HCT116 (cell line): ENCODE data around the gene UCK1. TPM values are rescaled to one million over a fixed set of nuclear protein-coding genes. Genes with fewer than 3 reads are reported as not detected.

Experiments
- ATAC-seq: fragments of 200-7000 bp; cut with Tn5 transposase; 2 replicates; pipeline ENCODE4 v1.9.1; 2020; ENCODE audit warnings: mild to moderate bottlenecking, moderate library complexity
- BruUV-seq: library from RNA; stranded (reverse); fragments of 400-500 nt; replicated peaks from 2 replicates; lab custom pipeline; 2021; lab: Mats Ljungman, UMichigan
- CTCF ChIA-PET: fragments of 300-600 bp; sonication (Branson Sonifier 250); formaldehyde crosslinking; loops from one replicate; lab custom pipeline; 2021; ENCODE audit warnings: antibody characterized with exemption; lab: Charles Lee
- POLR2A ChIA-PET: fragments of 300-600, 350-600 bp; sonication (Branson Sonifier 250); formaldehyde crosslinking; loops from one replicate; lab custom pipeline; 2021; ENCODE audit warnings: antibody characterized with exemption; lab: Charles Lee
- RAD21 ChIA-PET, 2 experiments: fragments of 300-600 bp; sonication (Branson Sonifier 250); formaldehyde crosslinking; loops; one replicate each; lab custom pipeline; 2023; ENCODE audit warnings: low total read pairs in 2 of 2; ENCODE audit not compliant: uncharacterized antibody in 2 of 2, unreplicated experiment in 2 of 2, low non-redundant PET in 1 of 2; lab: Charles Lee
- DNase-seq: peaks from one replicate; pipeline ENCODE4 v3.0.0-alpha.2; 2010; ENCODE audit warnings: low read depth, low spot score
- H2AFZ ChIP-seq: fragments of 200-600 bp; shearing (Covaris generic), sonication (generic); 2 replicates; pipeline ENCODE4 v1.6.1; 2017; ENCODE audit warnings: low read depth, mixed run types, mixed read lengths, antibody characterized with exemption, low read length; ENCODE audit not compliant: poor library complexity, severe bottlenecking
- H3K27ac ChIP-seq: 2 replicates; pipeline ENCODE4 v1.5.1; 2012; ENCODE audit warnings: low read depth, low read length
- H3K27me3 ChIP-seq: fragments of 200-600 bp; sonication (generic); 2 replicates; pipeline ENCODE4 v1.6.1; 2016; ENCODE audit warnings: mixed run types, low read length, mixed read lengths; ENCODE audit not compliant: insufficient read depth
- H3K36me3 ChIP-seq, 2 experiments: fragments of 200-500 bp in 1 of 2; fragments of 200-600 bp in 1 of 2; sonication (Bioruptor generic) in 1 of 2; sonication (generic) in 1 of 2; 2 replicates each; pipeline versions ENCODE4 v1.5.1 to v1.6.1; 2014 to 2016; ENCODE audit warnings: low read length in 2 of 2, inconsistent platforms in 1 of 2, mixed read lengths in 1 of 2, mixed run types in 1 of 2; ENCODE audit not compliant: insufficient read depth in 2 of 2, control insufficient read depth in 1 of 2
- H3K4me1 ChIP-seq, 2 experiments: fragments of 200-600 bp in 1 of 2; sonication (generic) in 1 of 2; 2 replicates each; pipeline versions ENCODE4 v1.5.1 to v1.6.1; 2012 to 2017; ENCODE audit warnings: low read length in 2 of 2, inconsistent platforms in 1 of 2, mild to moderate bottlenecking in 1 of 2, mixed read lengths in 1 of 2, mixed run types in 1 of 2, moderate library complexity in 1 of 2; ENCODE audit not compliant: insufficient read depth in 2 of 2, control insufficient read depth in 1 of 2
- H3K4me2 ChIP-seq: fragments of 200-600 bp; sonication (generic); 2 replicates; pipeline ENCODE4 v1.6.1; 2017; ENCODE audit warnings: mixed run types, low read length, mixed read lengths
- H3K4me3 ChIP-seq, 2 experiments: fragments of 200-600 bp in 1 of 2; sonication (generic) in 1 of 2; replicated peaks in 1 of 2; 2 replicates each; pipeline ENCODE4 v1.5.1; 2011 to 2016; ENCODE audit warnings: low read length in 2 of 2, control low read depth in 1 of 2, low read depth in 1 of 2, mild to moderate bottlenecking in 1 of 2, mixed read lengths in 1 of 2, mixed run types in 1 of 2
- H3K79me2 ChIP-seq: fragments of 200-600 bp; sonication (generic); 2 replicates; pipeline ENCODE4 v1.6.1; 2017; ENCODE audit warnings: mild to moderate bottlenecking, mixed run types, low read length, moderate library complexity, mixed read lengths; ENCODE audit not compliant: insufficient read depth
- H3K9ac ChIP-seq: fragments of 200-600 bp; sonication (generic); 2 replicates; pipeline ENCODE4 v1.6.1; 2016; ENCODE audit warnings: low read length, mixed read lengths
- H3K9me2 ChIP-seq: fragments of 200-600 bp; sonication (generic), shearing (Covaris generic); 2 replicates; pipeline ENCODE4 v1.6.1; 2017; ENCODE audit warnings: mixed run types, mild to moderate bottlenecking, moderate library complexity; ENCODE audit not compliant: insufficient read depth
- H3K9me3 ChIP-seq, 2 experiments: fragments of 200-500 bp in 1 of 2; fragments of 200-600 bp in 1 of 2; sonication (Bioruptor generic) in 1 of 2; sonication (generic) in 1 of 2; 2 replicates each; pipeline ENCODE4 v1.6.1; 2014 to 2017; ENCODE audit warnings: low read length in 2 of 2, mixed read lengths in 2 of 2, inconsistent platforms in 1 of 2, low read depth in 1 of 2, mild to moderate bottlenecking in 1 of 2, mixed run types in 1 of 2, moderate library complexity in 1 of 2; ENCODE audit not compliant: control insufficient read depth in 1 of 2, insufficient read depth in 1 of 2
- H4K20me1 ChIP-seq: fragments of 200-600 bp; sonication (generic), shearing (Covaris generic); 2 replicates; pipeline ENCODE4 v1.6.1; 2017; ENCODE audit warnings: mixed run types, mild to moderate bottlenecking, moderate library complexity; ENCODE audit not compliant: insufficient read depth
- CBX3 ChIP-seq: IDR thresholded peaks from 2 replicates; pipeline ENCODE4 v1.6.1; 2012; ENCODE audit warnings: low read depth
- EGR1 ChIP-seq: IDR thresholded peaks from 2 replicates; pipeline ENCODE4 v1.6.1; 2012; ENCODE audit warnings: low read depth
- ELF1 ChIP-seq: IDR thresholded peaks from 2 replicates; pipeline ENCODE4 v1.6.1; 2012; ENCODE audit warnings: low read depth, borderline replicate concordance
- EZH2 ChIP-seq: fragments of 200-600 bp; sonication (generic); IDR thresholded peaks from 2 replicates; pipeline ENCODE4 v1.6.1; 2017; ENCODE audit warnings: antibody characterized with exemption, mixed run types
- JUND ChIP-seq: IDR thresholded peaks from 2 replicates; pipeline ENCODE4 v1.6.1; 2012
- POLR2A ChIP-seq: IDR thresholded peaks from 2 replicates; pipeline ENCODE4 v1.7.0; 2011; ENCODE audit warnings: borderline replicate concordance; ENCODE audit not compliant: insufficient read depth, insufficient read length; ENCODE audit errors: extremely low read depth
- POLR2AphosphoS5 ChIP-seq: IDR thresholded peaks from 2 replicates; pipeline ENCODE4 v1.6.1; 2011; ENCODE audit warnings: mild to moderate bottlenecking, low read depth, low read length, moderate library complexity
- RAD21 ChIP-seq: IDR thresholded peaks from 2 replicates; pipeline ENCODE4 v1.6.1; 2012; ENCODE audit warnings: low read depth, mild to moderate bottlenecking
- SIN3A ChIP-seq: IDR thresholded peaks from 2 replicates; pipeline ENCODE4 v1.6.1; 2012; ENCODE audit warnings: low read depth
- SP1 ChIP-seq: IDR thresholded peaks from 2 replicates; pipeline ENCODE4 v1.6.1; 2012; ENCODE audit warnings: low read depth
- intact Hi-C: fragments of 100-400 bp; cut with micrococcal nuclease; formaldehyde crosslinking; loops from 2 replicates; pipeline ENCODE4 v1.10.0; 2022
- total RNA-seq: library from RNA; stranded (reverse); gene quantifications from one replicate; pipeline ENCODE4 v1.2.1, GENCODE V29; 2021; ENCODE audit not compliant: unreplicated experiment
- TF ChIP-seq, protein P1 (sequence below): IDR thresholded peaks from 2 replicates; pipeline ENCODE4 v1.6.1; 2012; ENCODE audit warnings: low read depth
- TF ChIP-seq, protein P2 (sequence below): IDR thresholded peaks from 2 replicates; pipeline ENCODE4 v1.6.1; 2012

UCK1 gene
- total RNA-seq, 1 experiment from 2014 or later = 17.5 TPM

DNA sequence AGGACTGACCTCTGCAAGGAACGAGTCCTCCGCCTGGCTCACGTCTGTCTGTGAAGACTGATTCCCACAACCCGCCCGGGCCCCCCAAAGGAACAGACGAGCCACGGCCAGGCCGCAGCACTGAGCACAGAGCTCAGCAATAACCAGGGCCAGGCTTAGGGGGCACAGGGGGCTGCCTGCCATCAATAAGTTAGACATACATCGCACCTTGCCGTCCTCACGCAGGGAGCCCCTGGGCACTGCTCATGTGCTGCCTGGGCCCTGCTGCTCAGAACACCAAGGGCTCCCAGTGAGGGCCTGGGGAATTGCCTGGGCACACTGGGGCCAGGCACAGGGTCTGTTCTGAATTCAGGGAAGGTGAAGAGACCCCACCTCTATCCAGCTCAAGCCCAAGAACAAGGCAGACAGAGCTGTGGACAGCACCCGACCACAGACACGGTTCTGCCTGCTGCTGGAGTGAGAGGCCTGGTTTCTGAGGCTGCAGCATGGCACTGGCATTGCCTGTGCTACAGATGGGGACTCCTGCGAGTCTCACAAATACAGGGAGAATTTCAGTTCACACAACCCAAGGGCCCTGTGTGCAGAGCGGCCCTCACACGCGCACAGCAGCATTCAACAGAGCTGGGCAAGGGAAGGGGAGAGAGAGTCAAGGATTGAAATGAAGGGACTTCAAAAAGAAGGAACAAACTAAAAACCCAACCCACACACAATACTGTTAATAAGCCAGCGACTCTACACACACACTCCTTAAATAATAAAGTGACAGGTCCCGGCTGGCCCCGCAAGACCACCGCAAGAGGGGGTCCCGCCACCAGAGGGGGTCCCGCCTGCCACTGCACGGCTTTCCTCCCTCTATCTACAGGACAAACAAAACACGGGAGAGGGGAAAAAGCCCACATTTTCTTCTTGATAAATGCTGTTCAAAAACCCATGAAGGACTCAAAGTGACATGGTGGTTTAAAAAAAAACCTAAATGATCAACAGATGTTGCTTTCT is 46.2 kb upstream of the UCK1 start:
- H3K4me3 ChIP-seq = no peak overlapping the region
- H4K20me1 ChIP-seq = no peaks in the 10 kb centered on the region
- H3K4me2 ChIP-seq = no peak overlapping the region
- TSS peak; percentile 24 for BruUV-seq
- ChIA-PET RAD21 (no interaction called here), POLR2A (no interaction called here), CTCF (no interaction called here)
- no peak overlapping the region for H3K27ac ChIP-seq
- intact Hi-C loops = no loop called here
- ATAC-seq (no peak), DNase-seq (no peak)
- H3K4me1 ChIP-seq = no peaks in the 10 kb centered on the region
- no peaks in the 10 kb centered on the region for H3K9me3 ChIP-seq
- H3K27me3 ChIP-seq = no peaks in the 10 kb centered on the region
- H3K9me2 ChIP-seq = no peaks in the 10 kb centered on the region
- no peak overlapping the region for H2AFZ ChIP-seq
- no peaks in the 10 kb centered on the region for H3K79me2 ChIP-seq
- TF ChIP-seq POLR2AphosphoS5 (no peak), JUND (no peak)
- H3K9ac ChIP-seq = no peak overlapping the region
- H3K36me3 ChIP-seq = peaks cover 3 to 5% of the 10 kb centered on the region in 2 experiments; a peak in 2 of 4 replicates

DNA sequence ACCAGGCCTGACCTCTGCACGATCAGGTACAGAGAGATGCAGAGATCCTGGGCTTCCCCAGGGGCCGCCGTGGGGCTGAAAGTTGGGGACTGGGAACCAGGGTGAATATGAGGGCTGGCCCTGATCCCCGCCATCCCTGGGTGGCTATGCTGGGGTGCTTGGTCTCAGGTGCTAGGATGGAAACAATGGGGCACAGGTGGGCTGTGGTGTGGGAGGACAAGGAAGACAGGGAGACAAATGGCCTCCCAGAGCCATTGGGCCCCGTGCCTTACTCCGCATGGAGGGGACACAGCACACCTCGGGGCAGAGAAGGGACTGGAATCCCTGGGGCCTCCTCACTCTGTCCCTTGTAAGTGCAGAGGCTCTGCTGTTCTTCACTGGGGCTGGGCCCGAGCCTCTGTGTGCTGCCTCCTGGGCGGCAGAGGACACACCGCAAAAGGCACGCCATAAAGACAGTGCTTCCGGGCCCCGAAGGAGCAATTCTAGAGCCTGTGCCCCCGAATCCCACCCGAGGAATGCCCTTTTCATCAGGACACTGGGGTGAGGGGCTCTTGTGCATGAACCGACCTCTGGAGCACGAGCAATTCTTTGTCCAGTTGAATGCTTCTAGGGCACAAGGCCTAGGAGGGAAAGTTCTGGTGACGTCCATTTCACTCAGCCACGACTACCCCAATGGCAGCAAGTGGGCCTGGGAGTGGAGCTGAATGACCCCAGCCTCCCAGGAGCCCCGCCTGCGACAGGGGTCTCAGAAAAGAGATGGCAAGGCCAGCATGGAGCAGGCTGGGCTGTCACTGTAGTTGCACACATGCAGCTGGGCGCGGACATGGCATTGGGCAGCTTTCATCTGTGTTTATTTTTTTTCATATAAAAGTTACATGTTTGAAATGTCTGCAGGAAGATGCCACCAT is 45.1 kb upstream of the UCK1 start:
- ChIA-PET POLR2A (no interaction called here), RAD21 (no interaction called here), CTCF (no interaction called here)
- H3K9me2 ChIP-seq = no peaks in the 10 kb centered on the region
- H3K4me3 ChIP-seq = no peak overlapping the region
- H2AFZ ChIP-seq = no peak overlapping the region
- intact Hi-C loops = no loop called here
- DNase-seq (no peak), ATAC-seq (no peak)
- H3K4me2 ChIP-seq = no peak overlapping the region
- no peaks in the 10 kb centered on the region for H3K9me3 ChIP-seq
- H3K79me2 ChIP-seq = no peaks in the 10 kb centered on the region
- no TSS peak for BruUV-seq
- no peaks in the 10 kb centered on the region for H3K4me1 ChIP-seq
- peaks cover 0 to 3% of the 10 kb centered on the region in 2 experiments; a peak in 2 of 4 replicates for H3K36me3 ChIP-seq
- H3K9ac ChIP-seq = no peak overlapping the region
- no peak overlapping the region for H3K27ac ChIP-seq
- H4K20me1 ChIP-seq = no peaks in the 10 kb centered on the region
- H3K27me3 ChIP-seq = no peaks in the 10 kb centered on the region
- no peak for TF ChIP-seq RAD21
- no peak for TF ChIP-seq POLR2A
- TF ChIP-seq, protein P1, sequence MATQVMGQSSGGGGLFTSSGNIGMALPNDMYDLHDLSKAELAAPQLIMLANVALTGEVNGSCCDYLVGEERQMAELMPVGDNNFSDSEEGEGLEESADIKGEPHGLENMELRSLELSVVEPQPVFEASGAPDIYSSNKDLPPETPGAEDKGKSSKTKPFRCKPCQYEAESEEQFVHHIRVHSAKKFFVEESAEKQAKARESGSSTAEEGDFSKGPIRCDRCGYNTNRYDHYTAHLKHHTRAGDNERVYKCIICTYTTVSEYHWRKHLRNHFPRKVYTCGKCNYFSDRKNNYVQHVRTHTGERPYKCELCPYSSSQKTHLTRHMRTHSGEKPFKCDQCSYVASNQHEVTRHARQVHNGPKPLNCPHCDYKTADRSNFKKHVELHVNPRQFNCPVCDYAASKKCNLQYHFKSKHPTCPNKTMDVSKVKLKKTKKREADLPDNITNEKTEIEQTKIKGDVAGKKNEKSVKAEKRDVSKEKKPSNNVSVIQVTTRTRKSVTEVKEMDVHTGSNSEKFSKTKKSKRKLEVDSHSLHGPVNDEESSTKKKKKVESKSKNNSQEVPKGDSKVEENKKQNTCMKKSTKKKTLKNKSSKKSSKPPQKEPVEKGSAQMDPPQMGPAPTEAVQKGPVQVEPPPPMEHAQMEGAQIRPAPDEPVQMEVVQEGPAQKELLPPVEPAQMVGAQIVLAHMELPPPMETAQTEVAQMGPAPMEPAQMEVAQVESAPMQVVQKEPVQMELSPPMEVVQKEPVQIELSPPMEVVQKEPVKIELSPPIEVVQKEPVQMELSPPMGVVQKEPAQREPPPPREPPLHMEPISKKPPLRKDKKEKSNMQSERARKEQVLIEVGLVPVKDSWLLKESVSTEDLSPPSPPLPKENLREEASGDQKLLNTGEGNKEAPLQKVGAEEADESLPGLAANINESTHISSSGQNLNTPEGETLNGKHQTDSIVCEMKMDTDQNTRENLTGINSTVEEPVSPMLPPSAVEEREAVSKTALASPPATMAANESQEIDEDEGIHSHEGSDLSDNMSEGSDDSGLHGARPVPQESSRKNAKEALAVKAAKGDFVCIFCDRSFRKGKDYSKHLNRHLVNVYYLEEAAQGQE = no peak
- TF ChIP-seq ELF1 = no peak
- TF ChIP-seq, protein P2, sequence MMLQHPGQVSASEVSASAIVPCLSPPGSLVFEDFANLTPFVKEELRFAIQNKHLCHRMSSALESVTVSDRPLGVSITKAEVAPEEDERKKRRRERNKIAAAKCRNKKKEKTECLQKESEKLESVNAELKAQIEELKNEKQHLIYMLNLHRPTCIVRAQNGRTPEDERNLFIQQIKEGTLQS = no peak
- no peak for TF ChIP-seq SIN3A
- TF ChIP-seq EZH2 = no peak
- TF ChIP-seq CBX3 = no peak
- no peak for TF ChIP-seq EGR1
- TF ChIP-seq SP1 = no peak
